Liver (tissue), 3 donors: Measurements from ENCODE around the gene BICDL1.

ENCODE experiments used
- ATF3 ChIP-seq: IDR thresholded peaks from 2 replicates; pipeline ENCODE4 v1.6.1; 2016; ENCODE audit warnings: antibody characterized with exemption
- CTCF ChIP-seq: fragments of 150-350 bp; IDR thresholded peaks from 2 replicates; pipeline ENCODE4 v1.5.1; 2017; ENCODE audit warnings: improper control_type of control experiment, low read depth, low read length; ENCODE audit not compliant: missing input control
- RAD21 ChIP-seq, 2 donors: IDR thresholded peaks; 2 replicates each; pipeline ENCODE4 v1.6.1; 2016; ENCODE audit warnings: antibody characterized with exemption in 2 of 2, mild to moderate bottlenecking in 2 of 2
- REST ChIP-seq: IDR thresholded peaks from 2 replicates; pipeline ENCODE4 v1.6.1; 2016; ENCODE audit warnings: antibody characterized with exemption, mild to moderate bottlenecking
- RXRA ChIP-seq, 2 donors: IDR thresholded peaks; 2 replicates each; pipeline ENCODE4 v1.6.1; 2017 to 2018; ENCODE audit warnings: antibody characterized with exemption in 2 of 2, mild to moderate bottlenecking in 1 of 2
- SP1 ChIP-seq: IDR thresholded peaks from 2 replicates; pipeline ENCODE4 v1.6.1; 2018; ENCODE audit warnings: antibody characterized with exemption, mild to moderate bottlenecking
- YY1 ChIP-seq: IDR thresholded peaks from 2 replicates; pipeline ENCODE4 v1.6.1; 2016; ENCODE audit warnings: antibody characterized with exemption, mild to moderate bottlenecking
- donor health status: healthy.
- donor health status: healthy.

GRCh38 chr12:120134307-120134980 is 145.4 kb downstream of the BICDL1 start:
- no peak for TF ChIP-seq CTCF
- no peak for TF ChIP-seq SP1
- TF ChIP-seq RXRA (IDR thresholded peaks at IDR 0.05), result no peak
- TF ChIP-seq RAD21 (IDR thresholded peaks at IDR 0.05), result no peak
- TF ChIP-seq REST, result no peak
- TF ChIP-seq YY1, result no peak
- no peak for TF ChIP-seq ATF3
